Endometrial microvascular endothelial cells (primary cell): ENCODE data around the gene CXCR3. TPM values are rescaled to one million over a fixed set of nuclear protein-coding genes. Genes with fewer than 3 reads are reported as not detected.
"Not testable (repeated sequence)": the region's sequence is repeated elsewhere in the genome, so short reads cannot be mapped to it uniquely, and the experiment has no call there.

Source experiments
- in situ Hi-C: cut with HindIII; loops from 2 replicates; pipeline ENCODE4 v1.10.0; 2017; ENCODE audit warnings: low sequenced_read_pairs, low pct_unique_long_range_greater_than_20kb; ENCODE audit errors: inconsistent ontology term
- total RNA-seq: library from RNA; depleted of rRNA; stranded (reverse); fragments of >200 nt; gene quantifications from one replicate; pipeline ENCODE4 v1.2.3, GENCODE V29; 2015; ENCODE audit errors: inconsistent ontology term

Gene CXCR3
- total RNA-seq: not detected

- in situ Hi-C loops: no loop called here
These were observed at the start of gene CXCR3 for GRCh38 chrX:71618303-71618721. Gene CXCR3 (minus strand): TSS chrX:71618511. CDS start chrX:71618449, 62 bp downstream.

GRCh38 chrX:71667328-71668247, 49.3 kb upstream of the CXCR3 start, which contains the start of gene LOC101059915:
Gene LOC101059915 (plus strand): TSS chrX:71667546.
- in situ Hi-C loops: no loop called here

- in situ Hi-C loops: no loop called here
These were observed 48.2 kb upstream of the CXCR3 start for GRCh38 chrX:71666240-71667223.

- in situ Hi-C loops: no loop called here
These were observed 47.4 kb upstream of the CXCR3 start for GRCh38 chrX:71665747-71666146.

- in situ Hi-C loops: no loop called here
These were observed 46.7 kb upstream of the CXCR3 start for GRCh38 chrX:71664889-71665491.

- in situ Hi-C loops: not testable (repeated sequence)
These were observed 45.9 kb upstream of the CXCR3 start for GRCh38 chrX:71664202-71664601.

- in situ Hi-C loops: not testable (repeated sequence)
These were observed 44.9 kb upstream of the CXCR3 start for GRCh38 chrX:71663238-71663637.

GRCh38 chrX:71662654-71663053, 44.3 kb upstream of the CXCR3 start:
- in situ Hi-C loops: not testable (repeated sequence)

- in situ Hi-C loops: no loop called here
These were observed 43.6 kb upstream of the CXCR3 start for GRCh38 chrX:71661919-71662318.

GRCh38 chrX:71660562-71661416, 42.5 kb upstream of the CXCR3 start:
- in situ Hi-C loops: no loop called here

- in situ Hi-C loops: no loop called here
These were observed 41.6 kb upstream of the CXCR3 start for GRCh38 chrX:71659959-71660358.

- in situ Hi-C loops: no loop called here
These were observed 41.0 kb upstream of the CXCR3 start for GRCh38 chrX:71659342-71659741.

- in situ Hi-C loops: no loop called here
These were observed 39.0 kb upstream of the CXCR3 start for GRCh38 chrX:71657267-71657666.

- in situ Hi-C loops: no loop called here
These were observed 35.0 kb upstream of the CXCR3 start for GRCh38 chrX:71653344-71653743.

- in situ Hi-C loops: no loop called here
These were observed 34.1 kb upstream of the CXCR3 start for GRCh38 chrX:71652405-71652804.

GRCh38 chrX:71650333-71650969, 32.1 kb upstream of the CXCR3 start:
- in situ Hi-C loops: no loop called here

- in situ Hi-C loops: not testable (repeated sequence)
These were observed 26.1 kb upstream of the CXCR3 start for GRCh38 chrX:71644406-71644805.

GRCh38 chrX:71640002-71640401, 21.7 kb upstream of the CXCR3 start:
- in situ Hi-C loops: no loop called here
